Testis (tissue), 3 donors: Measurements from ENCODE around the gene FOSL1. TPM values are rescaled to one million over a fixed set of nuclear protein-coding genes. Genes with fewer than 3 reads are reported as not detected.

Source experiments
- DNase-seq: peaks from one replicate; pipeline ENCODE4 v3.0.0-alpha.2; 2019
- H3K27ac ChIP-seq, 2 donors: fragments of 200-600 bp; sonication (generic); one replicate each; pipeline ENCODE4 v1.5.1; 2019
- H3K27me3 ChIP-seq: fragments of 200-600 bp; sonication (generic); one replicate; pipeline ENCODE4 v1.5.1; 2019
- H3K36me3 ChIP-seq: fragments of 200-600 bp; sonication (generic); one replicate; pipeline ENCODE4 v1.5.1; 2017; ENCODE audit warnings: low read depth; ENCODE audit errors: missing control alignments
- H3K4me1 ChIP-seq: fragments of 200-600 bp; sonication (generic); one replicate; pipeline ENCODE4 v1.5.1; 2019
- H3K4me3 ChIP-seq, 2 donors: fragments of 200-600 bp; sonication (generic); one replicate each; pipeline ENCODE4 v1.5.1; 2017 to 2019
- H3K9me3 ChIP-seq: fragments of 200-600 bp; sonication (generic); one replicate; pipeline ENCODE4 v1.5.1; 2017
- CTCF ChIP-seq, 3 experiments: fragments of 450-650 bp in 2 of 3; fragments of 200-600 bp in 1 of 3; sonication (generic) in 1 of 3; IDR thresholded peaks; one replicate each; pipeline ENCODE4 v1.5.1; 2016 to 2019; ENCODE audit warnings: antibody characterized with exemption in 3 of 3, mild to moderate bottlenecking in 2 of 3, moderate library complexity in 1 of 3
- POLR2A ChIP-seq: fragments of 450-650 bp; IDR thresholded peaks from one replicate; pipeline ENCODE4 v1.6.1; 2017; ENCODE audit warnings: antibody characterized with exemption, mild to moderate bottlenecking, moderate library complexity
- WGBS, 2 donors: methylation state at CpG; one replicate each; pipeline ENCODE4 v1.1.5; 2018; 5-methylcytosine and 5-hydroxymethylcytosine counted together
- intact Hi-C: fragments of 100-400 bp; cut with DNase I; formaldehyde crosslinking; loops from one replicate; pipeline ENCODE4 v1.15.1; 2023; ENCODE audit warnings: low total_unique reads
- polyA plus RNA-seq: library from polyadenylated mRNA; stranded (reverse); fragments of 350-450 nt; fragmentation: Illumina TruSeq; extraction: RNeasy Lipid Tissue Mini Kit (QIAGEN cat#74804); gene quantifications from one replicate; pipeline ENCODE4 v1.2.3, GENCODE V29; 2014; ENCODE audit warnings: low read depth, low replicate concordance; ENCODE audit not compliant: insufficient read depth
- total RNA-seq, 2 donors: library from RNA; depleted of rRNA; stranded (reverse); fragments of >200 nt; gene quantifications; one replicate each; pipeline ENCODE4 v1.2.3, GENCODE V29; 2016

Gene FOSL1
- total and polyA plus RNA-seq, 3 donors from 2014 or later, result 1.7 to 2.0 (median 1.7) TPM

- WGBS, 2 donors, result 82% methylated on average over 9 of the region's 9 CpGs
- TF ChIP-seq POLR2A (no peak), CTCF (IDR thresholded peaks at IDR 0.05) (no peak)
- Histone ChIP-seq H3K4me1 (no peaks in the 10 kb centered on the region), H3K4me3 (no peak overlapping the region), H3K9me3 (no peaks in the 10 kb centered on the region), H3K36me3 (no peaks in the 10 kb centered on the region), H3K27me3 (no peaks in the 10 kb centered on the region), H3K27ac (no peak overlapping the region)
- intact Hi-C loops, result no loop called here
- DNase-seq, result no peak
These were observed 41.6 kb upstream of the FOSL1 start for GRCh38 chr11:65941720-65942310.

DNA sequence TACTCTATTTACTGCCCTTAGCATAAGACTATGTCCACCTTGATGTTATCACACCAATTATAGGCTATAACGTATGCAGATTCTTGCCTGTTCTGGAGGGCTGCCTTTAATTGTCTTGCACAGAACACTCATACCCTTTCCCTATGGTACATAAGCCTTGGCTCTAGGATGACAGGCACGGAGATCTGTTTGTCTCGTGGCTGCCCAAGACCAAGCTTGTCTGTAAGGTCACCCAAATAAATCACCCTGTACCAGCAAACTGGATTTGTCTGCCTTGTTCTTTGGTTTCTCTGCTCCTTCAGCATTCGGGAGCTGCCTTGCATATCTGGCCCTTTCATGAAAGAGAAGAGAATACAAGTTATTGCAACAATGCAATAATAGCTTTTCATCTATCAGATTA is 37.6 kb upstream of the FOSL1 start:
- H3K27ac ChIP-seq, result no peak overlapping the region
- H3K27me3 ChIP-seq, result no peaks in the 10 kb centered on the region
- 47 to 59% methylated on average over 4 of the region's 4 CpGs for whole genome bisulfite sequencing, 2 donors
- intact Hi-C loops, result no loop called here
- H3K36me3 ChIP-seq, result no peaks in the 10 kb centered on the region
- no peaks in the 10 kb centered on the region for H3K9me3 ChIP-seq
- TF ChIP-seq POLR2A, result no peak
- no peak for TF ChIP-seq CTCF (IDR thresholded peaks at IDR 0.05)
- H3K4me1 ChIP-seq, result no peaks in the 10 kb centered on the region
- no peak overlapping the region for H3K4me3 ChIP-seq
- no peak for DNase-seq

GRCh38 chr11:65934014-65934413 is 33.8 kb upstream of the FOSL1 start:
- 40 to 48% methylated on average over 4 of the region's 4 CpGs for WGBS, 2 donors
- intact Hi-C loops, result no loop called here
- H3K4me3 ChIP-seq, result no peak overlapping the region
- peak overlapping the region in 1 of 2 donors; percentile 36 for H3K27ac ChIP-seq
- H3K4me1 ChIP-seq, result peaks cover 14% of the 10 kb centered on the region
- H3K36me3 ChIP-seq, result no peaks in the 10 kb centered on the region
- no peak for DNase-seq
- H3K27me3 ChIP-seq, result no peaks in the 10 kb centered on the region
- no peaks in the 10 kb centered on the region for H3K9me3 ChIP-seq
- no peak for TF ChIP-seq POLR2A
- no peak for TF ChIP-seq CTCF (IDR thresholded peaks at IDR 0.05)

GRCh38 chr11:65932558-65932919 is 32.4 kb upstream of the FOSL1 start:
- peaks cover 14% of the 10 kb centered on the region for H3K4me1 ChIP-seq
- no peak for DNase-seq
- intact Hi-C loops, result no loop called here
- TF ChIP-seq POLR2A, result no peak
- no peak for TF ChIP-seq CTCF (IDR thresholded peaks at IDR 0.05)
- H3K4me3 ChIP-seq, result no peak overlapping the region
- no peaks in the 10 kb centered on the region for H3K36me3 ChIP-seq
- H3K9me3 ChIP-seq, result no peaks in the 10 kb centered on the region
- no peaks in the 10 kb centered on the region for H3K27me3 ChIP-seq
- WGBS, 2 donors, result 40 to 61% methylated on average over 7 to 9 of the region's 9 CpGs
- H3K27ac ChIP-seq, result peak overlapping the region in 1 of 2 donors; percentile 66
